K562 (cell line): ENCODE data around the gene OR2T5.
"Not testable (repeated sequence)": the region's sequence is repeated elsewhere in the genome, so short reads cannot be mapped to it uniquely, and the experiment has no call there.

Experiments used
- ZBTB9 ChIP-seq: fragments of 450-650 bp; formaldehyde crosslinking; IDR thresholded peaks from 2 replicates; pipeline ENCODE4 v1.4.0; 2020; ENCODE audit warnings: mild to moderate bottlenecking, moderate library complexity
- TF ChIP-seq, protein P1 (sequence below): sonication (generic); formaldehyde crosslinking; IDR thresholded peaks from 2 replicates; pipeline ENCODE4 v1.8.0; 2022; ENCODE audit warnings: missing genetic modification reagents, mild to moderate bottlenecking, borderline replicate concordance

DNA sequence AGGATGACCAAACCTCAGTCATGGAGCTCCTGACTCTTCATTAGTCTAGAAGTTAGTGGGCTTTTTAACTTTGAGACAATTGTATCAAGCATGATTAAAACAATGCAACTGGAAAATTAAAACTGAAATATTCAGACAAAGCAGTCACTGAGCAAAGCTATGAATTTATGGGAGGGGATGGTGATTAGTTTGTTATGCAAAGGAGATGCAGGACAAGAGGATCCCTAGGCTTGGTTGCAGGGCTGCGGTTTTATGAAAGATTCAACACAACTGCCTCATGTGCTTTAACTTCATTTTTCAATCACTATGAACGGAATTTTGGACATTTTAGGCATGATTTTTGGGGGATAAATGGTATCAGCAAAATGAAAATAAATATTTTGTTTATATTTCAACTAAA, 16.3 kb upstream of the OR2T5 start:
- TF ChIP-seq, protein P1, sequence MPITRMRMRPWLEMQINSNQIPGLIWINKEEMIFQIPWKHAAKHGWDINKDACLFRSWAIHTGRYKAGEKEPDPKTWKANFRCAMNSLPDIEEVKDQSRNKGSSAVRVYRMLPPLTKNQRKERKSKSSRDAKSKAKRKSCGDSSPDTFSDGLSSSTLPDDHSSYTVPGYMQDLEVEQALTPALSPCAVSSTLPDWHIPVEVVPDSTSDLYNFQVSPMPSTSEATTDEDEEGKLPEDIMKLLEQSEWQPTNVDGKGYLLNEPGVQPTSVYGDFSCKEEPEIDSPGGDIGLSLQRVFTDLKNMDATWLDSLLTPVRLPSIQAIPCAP (CRISPR knock-in tag), result not testable (repeated sequence)
- TF ChIP-seq ZBTB9 (CRISPR knock-in tag), result not testable (repeated sequence)
